H1 (cell line): Measurements from ENCODE around the gene ZBTB40.

ENCODE experiments used
- ATF2 ChIP-seq: IDR thresholded peaks from 2 replicates; pipeline ENCODE4 v1.6.1; 2012; ENCODE audit warnings: low read length, inconsistent platforms
- CREB1 ChIP-seq: IDR thresholded peaks from 2 replicates; pipeline ENCODE4 v1.6.1; 2012; ENCODE audit warnings: inconsistent platforms
- EZH2 ChIP-seq: fragments of 200-600 bp; sonication (generic); IDR thresholded peaks from 2 replicates; pipeline ENCODE4 v1.7.1; 2012; ENCODE audit warnings: low read depth, mild to moderate bottlenecking, moderate library complexity, low read length, inconsistent platforms; ENCODE audit not compliant: severe bottlenecking
- JUND ChIP-seq: IDR thresholded peaks from 2 replicates; pipeline ENCODE4 v1.6.1; 2011; ENCODE audit warnings: mild to moderate bottlenecking, improper control_type of control experiment, low read length
- KDM1A ChIP-seq: fragments of 200-600, 300-600 bp; sonication (generic); IDR thresholded peaks from 2 replicates; pipeline ENCODE4 v1.7.1; 2016; ENCODE audit warnings: mild to moderate bottlenecking, low read length, borderline replicate concordance
- RAD21 ChIP-seq, 2 experiments: IDR thresholded peaks in 1 of 2; conservative IDR thresholded peaks in 1 of 2; 2 replicates each; pipeline ENCODE4 v1.6.1; 2011; ENCODE audit warnings: low read depth in 2 of 2, low read length in 2 of 2, improper control_type of control experiment in 1 of 2, inconsistent platforms in 1 of 2, mild to moderate bottlenecking in 1 of 2, moderate library complexity in 1 of 2
- TAF1 ChIP-seq: IDR thresholded peaks from 2 replicates; pipeline ENCODE4 v1.6.1; 2011; ENCODE audit warnings: mild to moderate bottlenecking, low read depth, low read length
- ZNF274 ChIP-seq: IDR thresholded peaks from 2 replicates; pipeline ENCODE4 v1.7.0; 2012; ENCODE audit warnings: low read length, borderline replicate concordance; ENCODE audit errors: extremely low read depth

GRCh38 chr1:22544606-22545005 lies 93.0 kb downstream of the ZBTB40 start:
- TF ChIP-seq KDM1A (no peak), TAF1 (no peak), RAD21 (IDR thresholded peaks at IDR 0.05 in 1 of 2, conservative IDR thresholded peaks at IDR 0.05 in 1 of 2; ENCODE audit: low read depth in 2 of 2, low read length in 2 of 2) (no peak), CREB1 (no peak), EZH2 (no peak), JUND (no peak), ATF2 (no peak), ZNF274 (no peak)
